Trophoblast cell (in vitro differentiated cells and primary cell): Measurements from ENCODE around the gene DNAH10. TPM values are rescaled to one million over a fixed set of nuclear protein-coding genes. Genes with fewer than 3 reads are reported as not detected.

Source experiments
- DNase-seq, 2 donors: peaks; one replicate each; pipeline ENCODE4 v3.0.0-alpha.2; 2016
- H2AFZ ChIP-seq: 2 replicates; pipeline ENCODE4 v1.6.1; 2013; ENCODE audit warnings: low read length, moderate library complexity, mild to moderate bottlenecking; ENCODE audit not compliant: insufficient read depth, poor library complexity
- H2AK5ac ChIP-seq: 2 replicates; pipeline ENCODE4 v1.6.1; 2013; ENCODE audit warnings: mild to moderate bottlenecking, low read length
- H2BK120ac ChIP-seq: 2 replicates; pipeline ENCODE4 v1.6.1; 2013; ENCODE audit warnings: low read length, mild to moderate bottlenecking, moderate library complexity; ENCODE audit not compliant: insufficient read depth, poor library complexity
- H2BK12ac ChIP-seq: 2 replicates; pipeline ENCODE4 v1.6.1; 2013; ENCODE audit warnings: mild to moderate bottlenecking, low read length, moderate library complexity
- H2BK5ac ChIP-seq: 2 replicates; pipeline ENCODE4 v1.6.1; 2013; ENCODE audit warnings: low read length, low read depth, moderate library complexity, mild to moderate bottlenecking; ENCODE audit not compliant: poor library complexity
- H3K14ac ChIP-seq: 2 replicates; pipeline ENCODE4 v1.6.1; 2013; ENCODE audit warnings: mild to moderate bottlenecking, low read length
- H3K18ac ChIP-seq: 2 replicates; pipeline ENCODE4 v1.6.1; 2013; ENCODE audit warnings: mild to moderate bottlenecking, low read length
- H3K23ac ChIP-seq: 2 replicates; pipeline ENCODE4 v1.6.1; 2013; ENCODE audit warnings: low read length
- H3K27ac ChIP-seq: 2 replicates; pipeline ENCODE4 v1.5.1; 2013; ENCODE audit warnings: low read depth, mild to moderate bottlenecking, inconsistent platforms, low read length, moderate library complexity
- H3K27me3 ChIP-seq: 2 replicates; pipeline ENCODE4 v1.6.1; 2013; ENCODE audit warnings: inconsistent platforms, mild to moderate bottlenecking, low read length, moderate library complexity; ENCODE audit not compliant: insufficient read depth
- H3K36me3 ChIP-seq, 2 experiments: 1 replicate in 1 of 2; 2 replicates in 1 of 2; pipeline ENCODE4 v1.6.1; 2013; ENCODE audit warnings: low read length in 2 of 2, mild to moderate bottlenecking in 2 of 2, moderate library complexity in 1 of 2; ENCODE audit not compliant: insufficient read depth in 2 of 2, control insufficient read depth in 1 of 2
- H3K4ac ChIP-seq: 2 replicates; pipeline ENCODE4 v1.6.1; 2013; ENCODE audit warnings: low read depth, mild to moderate bottlenecking, low read length, moderate library complexity
- H3K4me1 ChIP-seq, 2 experiments: 1 replicate in 1 of 2; 2 replicates in 1 of 2; pipeline ENCODE4 v1.6.1; 2013; ENCODE audit warnings: low read length in 2 of 2, mild to moderate bottlenecking in 2 of 2, moderate library complexity in 1 of 2; ENCODE audit not compliant: insufficient read depth in 2 of 2, control insufficient read depth in 1 of 2
- H3K4me2 ChIP-seq: 2 replicates; pipeline ENCODE4 v1.6.1; 2013; ENCODE audit warnings: inconsistent platforms, mild to moderate bottlenecking, low read length, moderate library complexity
- H3K4me3 ChIP-seq: 2 replicates; pipeline ENCODE4 v1.5.1; 2013; ENCODE audit warnings: mild to moderate bottlenecking, low read depth, low read length, inconsistent platforms
- H3K79me1 ChIP-seq: one replicate; pipeline ENCODE4 v1.6.1; 2013; ENCODE audit warnings: low read length
- H3K79me2 ChIP-seq: 2 replicates; pipeline ENCODE4 v1.6.1; 2013; ENCODE audit warnings: low read length, mild to moderate bottlenecking; ENCODE audit not compliant: control insufficient read depth, insufficient read depth, poor library complexity
- H3K9ac ChIP-seq: 2 replicates; pipeline ENCODE4 v1.6.1; 2013; ENCODE audit warnings: mild to moderate bottlenecking, low read length
- H3K9me3 ChIP-seq: 2 replicates; pipeline ENCODE4 v1.6.1; 2013; ENCODE audit warnings: low read depth, mild to moderate bottlenecking, control low read depth, inconsistent platforms, low read length; ENCODE audit not compliant: insufficient read depth
- H4K12ac ChIP-seq: 2 replicates; pipeline ENCODE4 v1.6.1; 2013; ENCODE audit warnings: low read depth, mild to moderate bottlenecking, low read length, moderate library complexity
- H4K8ac ChIP-seq: 2 replicates; pipeline ENCODE4 v1.6.1; 2013; ENCODE audit warnings: low read depth, mild to moderate bottlenecking, low read length, moderate library complexity
- H4K91ac ChIP-seq: one replicate; pipeline ENCODE4 v1.6.1; 2013; ENCODE audit warnings: low read depth, mild to moderate bottlenecking, low read length, moderate library complexity
- WGBS: extraction: QIAGEN DNeasy Blood & Tissue Kit; methylation state at CpG from one replicate; pipeline ENCODE4 v1.1.7; 2013; ENCODE audit warnings: missing lambda C conversion rate; ENCODE audit not compliant: insufficient read length, insufficient coverage; ENCODE audit errors: extremely low coverage; 5-methylcytosine and 5-hydroxymethylcytosine counted together
- polyA plus RNA-seq: library from polyadenylated mRNA; stranded (reverse); fragments of 200-250 nt; gene quantifications from 2 replicates; pipeline ENCODE4 v1.2.3, GENCODE V29; 2013

DNAH10 gene
- polyA plus RNA-seq: 2.6 and 3.3 TPM in 2 replicates

GRCh38 chr12:123761841-123762714 is at the start of gene DNAH10:
Gene DNAH10, plus strand, starts transcription at chr12:123762301. Its CDS starts 36 bp downstream, at chr12:123762337.
- peak within 1 kb of the TSS; percentile 97 for H3K4me2 ChIP-seq
- peak within 1 kb of the TSS; percentile 37 for H2AFZ ChIP-seq
- H4K91ac ChIP-seq: no peak within 1 kb of the TSS
- H3K9ac ChIP-seq: no peak within 1 kb of the TSS
- H3K23ac ChIP-seq: no peak within 1 kb of the TSS
- peaks cover 2% of the 10 kb centered on the region for H3K9me3 ChIP-seq
- H2BK120ac ChIP-seq: no peak within 1 kb of the TSS
- peaks cover 7 to 10% of the 10 kb centered on the region in 2 experiments for H3K4me1 ChIP-seq
- DNase-seq: peak in 1 of 2 donors; percentile 13
- H4K8ac ChIP-seq: peak within 1 kb of the TSS; percentile 41
- H3K27ac ChIP-seq: no peak within 1 kb of the TSS
- peak within 1 kb of the TSS; percentile 70 for H3K4me3 ChIP-seq
- no peak within 1 kb of the TSS for H3K18ac ChIP-seq
- H2BK5ac ChIP-seq: no peak within 1 kb of the TSS
- H3K4ac ChIP-seq: no peak within 1 kb of the TSS
- peaks cover 2% of the 10 kb centered on the region in 2 experiments for H3K36me3 ChIP-seq
- no peak within 1 kb of the TSS for H2AK5ac ChIP-seq
- no peak within 1 kb of the TSS for H2BK12ac ChIP-seq
- H3K27me3 ChIP-seq: peaks cover 8% of the 10 kb centered on the region
- no CpG with 5 or more reads among the region's 105 CpGs for WGBS
- no peak within 1 kb of the TSS for H4K12ac ChIP-seq
- peak within 1 kb of the TSS; percentile 33 for H3K14ac ChIP-seq
- H3K79me2 ChIP-seq: no peaks in the 10 kb centered on the region
- no peaks in the 10 kb centered on the region for H3K79me1 ChIP-seq

- peak overlapping the region; percentile 90 for H3K14ac ChIP-seq
- no peak for DNase-seq
Observed at GRCh38 chr12:123712780-123713319, 49.3 kb upstream of the DNAH10 start.

GRCh38 chr12:123713398-123713797 is 48.7 kb upstream of the DNAH10 start:
- DNase-seq: no peak
- no peak overlapping the region for H4K91ac ChIP-seq
- H2BK12ac ChIP-seq: no peak overlapping the region
- H4K8ac ChIP-seq: no peak overlapping the region
- no peaks in the 10 kb centered on the region for H3K9me3 ChIP-seq
- no peak overlapping the region for H3K9ac ChIP-seq
- no peak overlapping the region for H3K4ac ChIP-seq
- H3K14ac ChIP-seq: no peak overlapping the region
- no peak overlapping the region for H3K4me3 ChIP-seq
- no peak overlapping the region for H2BK120ac ChIP-seq
- H3K18ac ChIP-seq: no peak overlapping the region
- peak overlapping the region; percentile 85 for H3K4me2 ChIP-seq
- no peak overlapping the region for H3K27ac ChIP-seq
- H3K27me3 ChIP-seq: no peaks in the 10 kb centered on the region
- no peak overlapping the region for H4K12ac ChIP-seq
- no peak overlapping the region for H2AFZ ChIP-seq
- H3K23ac ChIP-seq: no peak overlapping the region
- peaks cover 2 to 11% of the 10 kb centered on the region in 2 experiments for H3K4me1 ChIP-seq
- peaks cover 7% of the 10 kb centered on the region for H3K79me1 ChIP-seq
- WGBS: no CpG with 5 or more reads among the region's 6 CpGs
- H2AK5ac ChIP-seq: no peak overlapping the region
- no peaks in the 10 kb centered on the region for H3K36me3 ChIP-seq
- H2BK5ac ChIP-seq: no peak overlapping the region
- peaks cover 6% of the 10 kb centered on the region for H3K79me2 ChIP-seq

More at GRCh38 chr12:123712780-123713319, 49.3 kb upstream of the DNAH10 start:
- peak overlapping the region; percentile 88 for H4K8ac ChIP-seq
- peak overlapping the region; percentile 94 for H3K4me3 ChIP-seq
- no peak overlapping the region for H2BK5ac ChIP-seq
- H3K36me3 ChIP-seq: no peaks in the 10 kb centered on the region
- H3K4me2 ChIP-seq: peak overlapping the region; percentile 85
- H2AFZ ChIP-seq: peak overlapping the region; percentile 87
- peaks cover 7% of the 10 kb centered on the region for H3K79me1 ChIP-seq
- H3K9me3 ChIP-seq: no peaks in the 10 kb centered on the region
- H3K4me1 ChIP-seq: peaks cover 2 to 11% of the 10 kb centered on the region in 2 experiments
- peak overlapping the region; percentile 93 for H3K18ac ChIP-seq
- no peak overlapping the region for H3K23ac ChIP-seq
- peak overlapping the region; percentile 52 for H2BK120ac ChIP-seq
- H2BK12ac ChIP-seq: no peak overlapping the region
- H3K4ac ChIP-seq: peak overlapping the region; percentile 90
- WGBS: no CpG with 5 or more reads among the region's 26 CpGs
- H3K9ac ChIP-seq: peak overlapping the region; percentile 88
- H3K27ac ChIP-seq: no peak overlapping the region
- H3K27me3 ChIP-seq: no peaks in the 10 kb centered on the region
- peaks cover 6% of the 10 kb centered on the region for H3K79me2 ChIP-seq
- H4K91ac ChIP-seq: peak overlapping the region; percentile 74
- peak overlapping the region; percentile 88 for H2AK5ac ChIP-seq
- peak overlapping the region; percentile 73 for H4K12ac ChIP-seq

- Histone ChIP-seq H3K4me1 (peaks cover 2 to 11% of the 10 kb centered on the region in 2 experiments), H4K12ac (no peak overlapping the region), H3K27me3 (no peaks in the 10 kb centered on the region), H4K91ac (no peak overlapping the region), H3K4ac (no peak overlapping the region), H2AFZ (no peak overlapping the region), H3K36me3 (no peaks in the 10 kb centered on the region), H3K23ac (no peak overlapping the region), H2BK5ac (no peak overlapping the region), H3K18ac (no peak overlapping the region), H3K79me2 (peaks cover 6% of the 10 kb centered on the region), H3K4me2 (no peak overlapping the region), H2AK5ac (no peak overlapping the region), H3K79me1 (peaks cover 7% of the 10 kb centered on the region), H3K14ac (no peak overlapping the region), H3K4me3 (no peak overlapping the region), H2BK12ac (no peak overlapping the region), H3K9ac (no peak overlapping the region), H3K9me3 (no peaks in the 10 kb centered on the region), H4K8ac (no peak overlapping the region), H3K27ac (no peak overlapping the region), H2BK120ac (no peak overlapping the region)
- DNase-seq: no peak
- no CpG with 5 or more reads among the region's 10 CpGs for whole genome bisulfite sequencing
Observed at GRCh38 chr12:123713823-123714585, 48.1 kb upstream of the DNAH10 start.
